ENCODE data around the gene ANKRD55.
"Not testable (repeated sequence)": the region's sequence is repeated elsewhere in the genome, so short reads cannot be mapped to it uniquely, and the experiment has no call there.

The ANKRD55 gene

GRCh38 chr5:56202483-56202882 lies 30.6 kb downstream of the ANKRD55 start:
- ATAC-seq (no peak), DNase-seq (ENCODE audit: low spot score in 2 of 2) (no peak)
- H3K4me3 Mint-ChIP-seq: no peak overlapping the region
- H3K36me3 Mint-ChIP-seq: no peaks in the 10 kb centered on the region
- no peak overlapping the region for H3K27ac Mint-ChIP-seq
- no peaks in the 10 kb centered on the region for H3K9me3 Mint-ChIP-seq
- no peaks in the 10 kb centered on the region for H3K4me1 Mint-ChIP-seq

GRCh38 chr5:56201762-56202261 lies 31.3 kb downstream of the ANKRD55 start:
- not testable (repeated sequence) for H3K36me3 Mint-ChIP-seq; H3K4me3 Mint-ChIP-seq; H3K27ac Mint-ChIP-seq; ATAC-seq; H3K4me1 Mint-ChIP-seq; H3K9me3 Mint-ChIP-seq; DNase-seq (ENCODE audit: low spot score in 2 of 2)

DNA sequence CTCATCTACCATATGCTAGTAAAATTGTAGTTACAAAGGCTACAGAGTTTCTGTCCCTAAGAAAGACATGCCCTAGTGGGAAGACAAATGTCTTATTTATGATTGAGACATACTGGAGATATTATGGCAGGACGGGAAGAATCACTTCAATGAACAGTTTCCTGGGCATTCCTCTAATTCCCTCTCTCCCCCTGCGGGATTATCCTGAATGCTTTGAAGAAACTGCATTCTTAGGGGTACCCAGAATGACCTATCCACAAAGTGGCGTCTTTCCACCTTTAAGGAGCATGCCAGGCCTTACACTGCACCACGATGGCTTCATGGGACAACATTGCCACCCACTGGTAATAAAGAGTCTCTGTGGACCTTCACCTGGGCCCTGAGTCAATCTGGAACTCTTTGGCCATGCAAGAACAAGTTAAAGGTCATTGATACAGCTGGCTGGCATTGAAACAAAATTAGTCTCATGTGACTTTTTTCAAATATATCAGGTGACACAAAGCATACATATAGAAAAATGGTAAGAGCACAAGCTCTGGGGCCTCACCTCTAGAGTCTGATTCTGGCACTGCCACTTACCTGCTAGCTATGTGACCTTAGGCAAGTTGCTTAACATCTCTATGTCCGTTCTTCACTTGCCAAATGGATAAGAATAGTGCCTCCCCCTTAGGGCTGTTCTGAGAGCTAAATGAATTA lies 32.0 kb downstream of the ANKRD55 start:
- H3K9me3 Mint-ChIP-seq: no peaks in the 10 kb centered on the region
- no peak overlapping the region for H3K4me3 Mint-ChIP-seq
- no peak overlapping the region for H3K27ac Mint-ChIP-seq
- ATAC-seq (peak; percentile 80), DNase-seq (ENCODE audit: low spot score in 2 of 2) (peak; percentile 12 to 58)
- H3K4me1 Mint-ChIP-seq: no peaks in the 10 kb centered on the region
- no peaks in the 10 kb centered on the region for H3K36me3 Mint-ChIP-seq

GRCh38 chr5:56195016-56195415 lies 38.1 kb downstream of the ANKRD55 start:
- DNase-seq (ENCODE audit: low spot score in 2 of 2) (no peak), ATAC-seq (no peak)
- Mint-ChIP-seq H3K4me1 (peaks cover 7% of the 10 kb centered on the region), H3K36me3 (no peaks in the 10 kb centered on the region), H3K9me3 (no peaks in the 10 kb centered on the region), H3K27ac (no peak overlapping the region), H3K4me3 (no peak overlapping the region)

- DNase-seq (ENCODE audit: low spot score in 2 of 2) (no peak), ATAC-seq (no peak)
- no peaks in the 10 kb centered on the region for H3K36me3 Mint-ChIP-seq
- no peak overlapping the region for H3K4me3 Mint-ChIP-seq
- H3K27ac Mint-ChIP-seq: no peak overlapping the region
- no peaks in the 10 kb centered on the region for H3K9me3 Mint-ChIP-seq
- peaks cover 7% of the 10 kb centered on the region for H3K4me1 Mint-ChIP-seq
Measured at GRCh38 chr5:56192246-56192645, 40.9 kb downstream of the ANKRD55 start.

DNA sequence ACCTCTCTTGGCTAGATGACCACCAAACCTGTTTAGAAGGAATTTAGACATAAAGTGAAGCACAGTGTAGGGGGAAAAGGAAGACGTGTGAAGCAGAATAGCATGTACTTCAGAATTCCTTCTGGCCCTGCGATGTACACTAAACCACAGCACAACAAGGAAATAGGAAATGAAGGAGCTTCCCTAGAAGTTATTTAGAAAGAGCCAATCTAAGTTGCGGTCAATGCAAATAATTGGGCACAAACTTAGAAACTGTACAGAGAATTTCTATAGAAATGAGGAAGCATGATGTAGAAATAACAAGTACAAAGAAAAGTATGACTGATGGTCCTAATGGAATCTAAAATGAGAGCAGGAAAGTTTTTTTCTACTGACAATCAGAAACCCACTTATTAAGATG lies 41.5 kb downstream of the ANKRD55 start:
- H3K4me1 Mint-ChIP-seq: peaks cover 7% of the 10 kb centered on the region
- no peak for ATAC-seq
- no peaks in the 10 kb centered on the region for H3K36me3 Mint-ChIP-seq
- H3K27ac Mint-ChIP-seq: no peak overlapping the region
- no peak overlapping the region for H3K4me3 Mint-ChIP-seq
- H3K9me3 Mint-ChIP-seq: no peaks in the 10 kb centered on the region
- DNase-seq (ENCODE audit: low spot score in 2 of 2): no peak

DNA sequence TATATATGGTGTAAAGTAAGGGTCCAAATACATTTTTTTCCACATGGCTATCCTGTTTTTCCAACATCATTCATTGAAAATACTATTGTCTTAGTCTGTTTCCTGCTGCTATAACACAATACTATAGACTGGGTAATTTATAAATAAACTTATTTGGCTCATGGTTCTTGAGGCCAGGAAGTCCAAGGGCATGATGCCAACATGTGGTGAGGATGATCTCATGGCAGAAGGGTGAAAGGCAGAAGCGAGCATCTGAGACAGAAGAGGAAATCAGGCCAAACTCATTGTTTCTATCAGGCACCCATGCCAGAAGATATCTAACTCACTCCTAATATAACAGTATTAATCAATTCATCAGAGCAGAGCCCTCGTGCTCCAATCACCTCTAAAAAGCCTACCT lies 42.6 kb downstream of the ANKRD55 start:
- ATAC-seq: peak; percentile 55
- no peak overlapping the region for H3K27ac Mint-ChIP-seq

GRCh38 chr5:56185768-56186311 lies 47.3 kb downstream of the ANKRD55 start:
- H3K4me3 Mint-ChIP-seq: no peak overlapping the region
- H3K4me1 Mint-ChIP-seq: peaks cover 7% of the 10 kb centered on the region
- H3K27ac Mint-ChIP-seq: no peak overlapping the region
- H3K9me3 Mint-ChIP-seq: no peaks in the 10 kb centered on the region
- DNase-seq (ENCODE audit: low spot score in 2 of 2): no peak
- ATAC-seq: no peak
- H3K36me3 Mint-ChIP-seq: no peaks in the 10 kb centered on the region

More for the DNA sequence above, 42.6 kb downstream of the ANKRD55 start:
- no peak overlapping the region for H3K4me3 Mint-ChIP-seq
- peaks cover 7% of the 10 kb centered on the region for H3K4me1 Mint-ChIP-seq
- no peak for DNase-seq (ENCODE audit: low spot score in 2 of 2)
- no peaks in the 10 kb centered on the region for H3K9me3 Mint-ChIP-seq
- H3K36me3 Mint-ChIP-seq: no peaks in the 10 kb centered on the region

DNA sequence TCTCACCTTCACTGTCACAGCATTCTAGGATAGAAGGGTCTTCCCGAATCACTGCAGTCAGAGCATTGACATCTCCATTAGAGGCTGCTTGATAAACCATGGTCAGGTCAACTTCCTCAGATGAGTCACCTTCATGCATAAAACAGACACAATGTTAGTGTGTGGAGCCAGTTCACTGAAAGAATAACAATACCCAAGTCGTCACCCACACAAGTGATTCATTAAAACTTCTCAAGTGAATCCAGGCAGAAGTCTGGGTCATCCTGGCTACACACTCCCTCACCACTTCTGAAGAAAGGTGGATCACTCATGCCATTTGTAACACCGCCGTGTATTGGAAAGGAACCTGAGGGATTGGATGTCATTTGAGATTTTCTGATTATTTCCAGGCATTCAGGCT lies 49.6 kb downstream of the ANKRD55 start:
- DNase-seq (ENCODE audit: low spot score in 2 of 2) (no peak), ATAC-seq (peak; percentile 43)
- H3K36me3 Mint-ChIP-seq: no peaks in the 10 kb centered on the region
- no peaks in the 10 kb centered on the region for H3K4me1 Mint-ChIP-seq
- no peaks in the 10 kb centered on the region for H3K9me3 Mint-ChIP-seq
- no peak overlapping the region for H3K4me3 Mint-ChIP-seq
- H3K27ac Mint-ChIP-seq: no peak overlapping the region

- ATAC-seq (no peak), DNase-seq (ENCODE audit: low spot score in 2 of 2) (no peak)
- no peaks in the 10 kb centered on the region for H3K9me3 Mint-ChIP-seq
- H3K36me3 Mint-ChIP-seq: no peaks in the 10 kb centered on the region
- no peaks in the 10 kb centered on the region for H3K4me1 Mint-ChIP-seq
- H3K27ac Mint-ChIP-seq: no peak overlapping the region
- H3K4me3 Mint-ChIP-seq: no peak overlapping the region
Measured at GRCh38 chr5:56179442-56179841, 53.7 kb downstream of the ANKRD55 start.

DNA sequence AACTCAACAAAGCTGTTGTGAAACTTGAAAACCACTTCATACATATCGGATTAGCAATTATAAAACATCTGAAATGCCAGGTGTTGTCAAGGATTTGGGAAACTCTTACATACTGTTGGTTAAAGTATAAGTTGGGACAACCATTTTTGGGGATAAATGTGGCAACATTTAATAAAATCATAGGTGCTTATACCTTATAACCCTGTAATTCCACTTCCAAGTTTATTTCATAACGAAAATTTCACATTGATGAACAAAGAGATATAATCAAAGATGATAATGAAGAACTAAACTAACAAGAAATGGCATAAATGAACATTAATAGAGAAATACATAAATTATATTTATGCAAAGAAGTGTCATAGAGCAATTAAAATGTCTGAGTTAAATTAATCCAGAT lies 54.3 kb downstream of the ANKRD55 start:
- DNase-seq (ENCODE audit: low spot score in 2 of 2): no peak
- Mint-ChIP-seq H3K4me3 (no peak overlapping the region), H3K9me3 (no peaks in the 10 kb centered on the region), H3K4me1 (no peaks in the 10 kb centered on the region), H3K27ac (no peak overlapping the region), H3K36me3 (no peaks in the 10 kb centered on the region)
- ATAC-seq: no peak

DNA sequence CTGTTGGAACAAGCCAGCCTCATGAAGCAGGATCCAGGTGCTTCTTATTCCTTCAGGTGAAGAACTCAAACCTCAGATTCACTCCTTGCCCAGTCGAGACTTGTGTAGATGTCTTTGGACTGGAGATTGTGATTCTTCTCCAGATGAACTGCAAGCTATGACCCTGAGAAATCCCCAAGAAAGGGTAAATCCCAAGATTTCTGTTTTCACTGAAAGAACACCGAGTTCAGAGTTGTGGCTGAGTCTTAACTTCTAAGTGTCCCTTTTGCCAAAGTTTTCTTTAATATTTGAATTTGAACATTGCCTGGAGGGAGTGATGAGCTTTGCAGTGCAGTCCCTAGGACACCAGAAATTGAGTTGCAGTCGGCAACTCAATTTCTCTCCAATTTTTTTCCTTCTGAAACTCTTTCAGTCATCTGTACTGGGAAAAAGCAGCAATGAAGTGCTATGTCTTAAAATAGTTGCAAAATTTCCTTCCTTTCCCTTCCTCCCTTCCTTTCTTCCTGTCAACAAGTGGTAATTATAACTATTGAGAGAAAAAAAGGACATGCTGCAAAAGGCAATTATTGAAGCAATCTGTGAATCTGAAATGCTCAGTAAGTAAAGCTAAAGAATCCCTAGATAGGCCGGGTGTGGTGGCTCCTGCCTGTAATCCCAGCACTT lies 56.1 kb downstream of the ANKRD55 start:
- Mint-ChIP-seq H3K36me3 (no peaks in the 10 kb centered on the region), H3K27ac (no peak overlapping the region), H3K4me1 (no peaks in the 10 kb centered on the region), H3K9me3 (no peaks in the 10 kb centered on the region), H3K4me3 (no peak overlapping the region)
- no peak for ATAC-seq
- no peak for DNase-seq (ENCODE audit: low spot score in 2 of 2)

DNA sequence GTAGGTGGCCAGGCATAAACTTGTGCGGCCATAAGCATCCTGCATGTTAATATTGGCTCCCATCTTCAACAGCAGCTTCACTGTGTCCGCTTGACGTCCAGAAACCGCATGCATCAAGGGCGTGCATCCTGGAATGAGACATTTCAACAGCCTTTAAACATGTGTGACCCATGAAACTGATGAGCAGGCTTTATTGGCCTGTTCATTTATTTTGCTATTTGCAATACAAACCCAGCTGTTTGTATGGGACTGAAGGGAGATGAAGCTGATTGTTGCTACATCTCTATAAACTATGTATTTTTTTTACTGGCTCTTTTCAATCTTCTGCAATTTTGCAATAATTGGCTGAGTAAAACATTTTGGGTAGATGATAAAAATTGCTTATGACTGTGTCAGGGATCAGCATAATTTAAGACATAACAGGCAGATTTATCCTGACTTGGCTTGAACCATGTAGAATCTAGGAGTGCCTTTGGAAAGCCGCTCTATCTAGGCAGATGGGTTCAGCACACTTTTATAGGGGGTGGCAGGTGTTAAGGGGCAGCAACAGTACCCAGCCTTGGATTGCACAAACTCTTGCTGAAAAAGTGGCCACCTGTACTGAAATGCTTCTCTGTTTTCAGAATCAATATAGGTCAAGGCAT lies 56.9 kb downstream of the ANKRD55 start:
- DNase-seq (ENCODE audit: low spot score in 2 of 2) (no peak), ATAC-seq (no peak)
- H3K27ac Mint-ChIP-seq: no peak overlapping the region
- H3K9me3 Mint-ChIP-seq: no peaks in the 10 kb centered on the region
- no peaks in the 10 kb centered on the region for H3K36me3 Mint-ChIP-seq
- no peaks in the 10 kb centered on the region for H3K4me1 Mint-ChIP-seq
- no peak overlapping the region for H3K4me3 Mint-ChIP-seq

- no peaks in the 10 kb centered on the region for H3K4me1 Mint-ChIP-seq
- DNase-seq (ENCODE audit: low spot score in 2 of 2): no peak
- no peaks in the 10 kb centered on the region for H3K9me3 Mint-ChIP-seq
- no peaks in the 10 kb centered on the region for H3K36me3 Mint-ChIP-seq
- ATAC-seq: no peak
- H3K27ac Mint-ChIP-seq: no peak overlapping the region
- H3K4me3 Mint-ChIP-seq: no peak overlapping the region
Measured at GRCh38 chr5:56175488-56175887, 57.6 kb downstream of the ANKRD55 start.

DNA sequence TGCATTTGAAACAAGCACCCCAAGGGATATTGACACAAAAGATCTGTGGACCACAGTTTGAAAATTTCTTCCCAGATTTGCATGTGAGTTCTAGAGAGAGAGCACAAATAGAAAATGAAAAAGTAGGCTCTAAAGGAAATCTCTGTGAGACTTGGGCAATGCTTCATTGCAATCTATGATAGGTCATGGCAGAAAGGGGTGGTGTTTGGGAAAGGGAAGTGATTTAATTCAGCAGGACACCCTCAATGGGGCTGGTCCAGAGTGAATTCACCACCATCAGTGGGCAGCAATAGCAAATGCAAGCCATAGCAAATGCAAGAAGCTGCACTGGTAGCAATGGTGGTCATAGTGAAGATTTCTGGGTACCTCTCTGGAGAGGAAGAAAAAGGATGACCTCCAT lies 58.1 kb downstream of the ANKRD55 start:
- ATAC-seq (no peak), DNase-seq (ENCODE audit: low spot score in 2 of 2) (no peak)
- H3K27ac Mint-ChIP-seq: no peak overlapping the region
- H3K9me3 Mint-ChIP-seq: no peaks in the 10 kb centered on the region
- H3K36me3 Mint-ChIP-seq: no peaks in the 10 kb centered on the region
- H3K4me3 Mint-ChIP-seq: no peak overlapping the region
- H3K4me1 Mint-ChIP-seq: no peaks in the 10 kb centered on the region

DNA sequence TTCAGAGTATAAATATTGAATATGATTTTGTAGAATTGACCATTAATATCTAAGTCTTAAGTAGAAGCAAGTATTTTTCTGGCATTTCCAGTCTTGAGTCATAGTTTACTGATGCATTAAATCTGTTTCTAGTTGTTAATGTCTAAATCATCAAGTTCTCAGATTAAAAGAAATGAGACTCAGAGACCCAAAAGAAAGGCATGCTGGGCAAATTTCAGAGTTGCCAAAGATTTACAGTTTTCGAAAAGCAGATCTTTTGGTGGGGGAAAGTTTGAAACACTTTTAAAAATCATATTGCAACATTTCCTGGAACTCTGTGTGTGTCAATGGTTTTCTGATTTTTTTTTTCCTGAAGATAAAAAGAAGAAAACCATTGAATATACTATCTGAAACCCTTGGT lies 60.9 kb downstream of the ANKRD55 start:
- ATAC-seq: no peak
- Mint-ChIP-seq H3K4me1 (no peaks in the 10 kb centered on the region), H3K36me3 (no peaks in the 10 kb centered on the region), H3K9me3 (no peaks in the 10 kb centered on the region), H3K27ac (no peak overlapping the region), H3K4me3 (no peak overlapping the region)
- no peak for DNase-seq (ENCODE audit: low spot score in 2 of 2)

Data from stimulated activated effector memory CD8-positive, alpha-beta T cell treated with anti-CD3 and anti-CD28 coated beads, Interleukin-12 subunit alpha, Interleukin-12 subunit beta, amount 100 ng/mL, for 72 hours (primary cell).